Vein endothelial cell (primary cell): ENCODE results near the gene SYNGR2. TPM values are rescaled to one million over a fixed set of nuclear protein-coding genes. Genes with fewer than 3 reads are reported as not detected.

ENCODE experiments used
- small RNA-seq: library from RNA; depleted of rRNA; stranded (forward); fragments of <200 nt; gene quantifications from one replicate; pipeline ENCODE3, GENCODE V24; 2012
- total RNA-seq: library from RNA; depleted of rRNA; stranded (reverse); fragments of >200 nt; gene quantifications from 2 replicates; pipeline ENCODE4 v1.2.3, GENCODE V29; 2012

Gene SYNGR2
- total RNA-seq, result 43.2 and 61.1 TPM in 2 replicates

GRCh38 chr17:78168242-78168902, at the start of gene SYNGR2:
Gene SYNGR2 (plus strand): TSS chr17:78168581. CDS start chr17:78168617, 36 bp downstream.

GRCh38 chr17:78128551-78129350, 39.6 kb upstream of the SYNGR2 start, which contains the start of gene TMC6:
Gene TMC6 (minus strand): TSS chr17:78128755. CDS start chr17:78126832, 1,923 bp downstream.

GRCh38 chr17:78130437-78131101, 37.8 kb upstream of the SYNGR2 start, which contains the start of gene TMC8:
Gene TMC8 (plus strand): TSS chr17:78130771. CDS start chr17:78131589, 818 bp downstream.

GRCh38 chr17:78186692-78187595, 18.6 kb downstream of the SYNGR2 start, which contains the start of the genes AFMID and TK1:
Gene AFMID (plus strand): TSS chr17:78187362. CDS start chr17:78187371, 9 bp downstream.
Gene TK1 (minus strand): TSS chr17:78187052. CDS start chr17:78186994, 58 bp downstream.

GRCh38 chr17:78214016-78214705, 45.8 kb downstream of the SYNGR2 start, which contains the start of gene BIRC5:
Gene BIRC5 (plus strand): TSS chr17:78214253. CDS start chr17:78214317, 64 bp downstream.

Small RNA genes lying within 50 kb of the gene (small RNA-seq; reads per million reads assigned to genes)
- not detected for gene AC087645.1

Other genes starting within 250 kb of the SYNGR2 start
- gene TNRC6C, start 209.9 kb upstream of the SYNGR2 start, total RNA-seq, result 14.1 and 14.4 TPM in 2 replicates
- gene TMC6, start 39.8 kb upstream of the SYNGR2 start, total RNA-seq, result 31.4 and 40.5 TPM in 2 replicates
- 0.33 and 0.38 TPM in 2 replicates for gene TMC8, start 37.8 kb upstream of the SYNGR2 start, total RNA-seq
- not detected in 2 replicates for gene C17orf99, start 22.2 kb upstream of the SYNGR2 start, total RNA-seq
- gene TK1, start 18.5 kb downstream of the SYNGR2 start, total RNA-seq, result 63.7 and 64.9 TPM in 2 replicates
- 30.7 and 50.3 TPM in 2 replicates for gene AFMID, start 18.8 kb downstream of the SYNGR2 start, total RNA-seq
- gene BIRC5, start 45.7 kb downstream of the SYNGR2 start, total RNA-seq, result 30.4 and 38.8 TPM in 2 replicates
- gene TMEM235, start 63.0 kb downstream of the SYNGR2 start, total RNA-seq, result not detected in 2 replicates
- gene SOCS3, start 191.5 kb downstream of the SYNGR2 start, total RNA-seq, result 15.0 and 26.7 TPM in 2 replicates
- 42.5 and 54.8 TPM in 2 replicates for gene PGS1, start 210.1 kb downstream of the SYNGR2 start, total RNA-seq